Left lung (tissue), 14 donors: Measurements from ENCODE around the gene SCUBE1. TPM values are rescaled to one million over a fixed set of nuclear protein-coding genes. Genes with fewer than 3 reads are reported as not detected.

Experiments used
- ATAC-seq: fragments of 200-7000 bp; cut with Tn5 transposase; one replicate; pipeline ENCODE4 v1.9.1; 2020; ENCODE audit warnings: moderate library complexity
- DNase-seq, 4 donors: peaks; one replicate each; pipeline ENCODE4 v3.0.0-alpha.2; 2013 to 2020
- H3K27ac ChIP-seq, 2 donors: fragments of 200-600 bp; sonication (generic) in 1 of 2; one replicate each; pipeline versions ENCODE4 v1.5.0 to v1.8.0; 2020 to 2021
- H3K27me3 ChIP-seq, 2 donors: fragments of 200-600 bp; sonication (generic) in 1 of 2; one replicate each; pipeline versions ENCODE4 v1.5.0 to v1.8.0; 2020 to 2021
- H3K36me3 ChIP-seq, 2 donors: fragments of 200-600 bp; sonication (generic) in 1 of 2; one replicate each; pipeline versions ENCODE4 v1.5.0 to v1.8.0; 2020 to 2021
- H3K4me1 ChIP-seq, 2 donors: fragments of 200-600 bp; one replicate each; pipeline ENCODE4 v1.8.0; 2021
- H3K4me3 ChIP-seq, 2 donors: fragments of 200-600 bp; sonication (generic) in 1 of 2; one replicate each; pipeline versions ENCODE4 v1.5.0 to v1.8.0; 2020 to 2021; ENCODE audit warnings: mild to moderate bottlenecking in 1 of 2
- H3K9me3 ChIP-seq, 2 donors: fragments of 200-600 bp; sonication (generic) in 1 of 2; one replicate each; pipeline versions ENCODE4 v1.5.0 to v1.8.0; 2020 to 2021
- CTCF ChIP-seq, 2 donors: fragments of 200-600 bp; sonication (generic) in 1 of 2; IDR thresholded peaks; one replicate each; pipeline versions ENCODE4 v1.5.0 to v1.8.0; 2021; ENCODE audit warnings: antibody characterized with exemption in 2 of 2
- intact Hi-C, 2 donors: fragments of 100-400 bp; cut with DNase I; formaldehyde crosslinking; loops; one replicate each; pipeline versions ENCODE4 v1.11.2 to v1.14.2; 2022
- long read RNA-seq, 12 donors: library from polyadenylated mRNA in 2 of 12; unstranded in 2 of 12; transcript quantifications; one replicate each; pipeline ENCODE4 v2.0.0 and lab custom pipeline, GENCODE V29; 2019 to 2026
- polyA plus RNA-seq, 6 donors: library from polyadenylated mRNA; unstranded; fragments of 120-200 nt; gene quantifications; one replicate each; pipeline ENCODE4 v1.2.1, GENCODE V29; 2013; ENCODE audit not compliant: insufficient read length in 6 of 6
- total RNA-seq, 2 donors: library from RNA; stranded (reverse); fragmentation: NEBNext Ultra II Directional; extraction: Animal tissue kit (Norgen Biotek cat#: 25700); gene quantifications; one replicate each; pipeline ENCODE4 v1.2.1, GENCODE V29; 2021
- donor health status: DM: no; HTN: yes; CAD: no.
- donor health status: DM: no; HTN: no; CAD: no.

The SCUBE1 gene
- 1 to 10 TPM; 4.6 to 5.0 TPM for total RNA-seq
- 1 to 10 TPM; 1.1 to 2.2 (median 1.6) TPM for polyA plus RNA-seq
- long read RNA-seq, donor 1: 0 reads
- long read RNA-seq, donor 2: 0 reads
- long read RNA-seq, donor 3: 0 reads
- long read RNA-seq, donor 4: 0 reads
- long read RNA-seq, donor 5: 0 reads
- long read RNA-seq, donor 6: 0 reads
- long read RNA-seq, donor 7: 0 reads
- long read RNA-seq, donor 8: 0 reads
- long read RNA-seq, donor 9: 0 reads
- long read RNA-seq, donor 10: 0 reads
- long read RNA-seq, donor 11: 0 reads
- long read RNA-seq, donor 12: 0 reads

GRCh38 chr22:43343262-43343669 lies at the start of gene SCUBE1:
Gene SCUBE1, minus strand, starts transcription at chr22:43343372. Its CDS starts 111 bp downstream, at chr22:43343261.
- no peaks in the 10 kb centered on the region for H3K9me3 ChIP-seq
- no peak within 1 kb of the TSS for H3K27ac ChIP-seq
- peak in 3 of 4 donors; percentile 52 to 88 (median 73) for DNase-seq
- intact Hi-C loops: loop anchor here in 1 of 2 donors (10.0 kb wide), 1 partner anchor 108 kb away; no protein-coding TSS in a partner anchor
- H3K27me3 ChIP-seq: peaks cover 30 to 64% of the 10 kb centered on the region in 2 donors
- TF ChIP-seq CTCF (IDR thresholded peaks at IDR 0.05): no peak
- peaks cover 0 to 44% of the 10 kb centered on the region in 2 donors for H3K4me1 ChIP-seq
- no peaks in the 10 kb centered on the region for H3K36me3 ChIP-seq
- peak within 1 kb of the TSS in 1 of 2 donors; percentile 36 for H3K4me3 ChIP-seq
- peak; percentile 94 for ATAC-seq

- no peaks in the 10 kb centered on the region for H3K4me1 ChIP-seq
- DNase-seq: no peak
- intact Hi-C loops: no loop called here
- ATAC-seq: no peak
- TF ChIP-seq CTCF (IDR thresholded peaks at IDR 0.05): no peak
- H3K36me3 ChIP-seq: no peaks in the 10 kb centered on the region
- H3K27ac ChIP-seq: no peak overlapping the region
- peaks cover 0 to 34% of the 10 kb centered on the region in 2 donors for H3K27me3 ChIP-seq
- no peak overlapping the region for H3K4me3 ChIP-seq
- H3K9me3 ChIP-seq: no peaks in the 10 kb centered on the region
These were observed 49.3 kb upstream of the SCUBE1 start for GRCh38 chr22:43392385-43392989.

GRCh38 chr22:43391306-43391705 lies 48.1 kb upstream of the SCUBE1 start:
- Histone ChIP-seq H3K27ac (no peak overlapping the region), H3K27me3 (peaks cover 0 to 34% of the 10 kb centered on the region in 2 donors), H3K4me3 (no peak overlapping the region), H3K36me3 (no peaks in the 10 kb centered on the region), H3K4me1 (no peaks in the 10 kb centered on the region), H3K9me3 (no peaks in the 10 kb centered on the region)
- intact Hi-C loops: no loop called here
- TF ChIP-seq CTCF (IDR thresholded peaks at IDR 0.05): no peak
- no peak for DNase-seq
- no peak for ATAC-seq

GRCh38 chr22:43390872-43391271 lies 47.7 kb upstream of the SCUBE1 start:
- DNase-seq (no peak), ATAC-seq (no peak)
- intact Hi-C loops: no loop called here
- H3K4me1 ChIP-seq: peaks cover 0 to 2% of the 10 kb centered on the region in 2 donors
- H3K9me3 ChIP-seq: no peaks in the 10 kb centered on the region
- no peaks in the 10 kb centered on the region for H3K36me3 ChIP-seq
- H3K4me3 ChIP-seq: no peak overlapping the region
- H3K27me3 ChIP-seq: peaks cover 0 to 38% of the 10 kb centered on the region in 2 donors
- H3K27ac ChIP-seq: no peak overlapping the region
- TF ChIP-seq CTCF (IDR thresholded peaks at IDR 0.05): no peak

GRCh38 chr22:43390166-43390565 lies 47.0 kb upstream of the SCUBE1 start:
- no peak overlapping the region for H3K4me3 ChIP-seq
- H3K27ac ChIP-seq: no peak overlapping the region
- H3K9me3 ChIP-seq: no peaks in the 10 kb centered on the region
- no peak for ATAC-seq
- DNase-seq: no peak
- intact Hi-C loops: no loop called here
- H3K36me3 ChIP-seq: no peaks in the 10 kb centered on the region
- H3K4me1 ChIP-seq: peaks cover 0 to 7% of the 10 kb centered on the region in 2 donors
- H3K27me3 ChIP-seq: peaks cover 0 to 38% of the 10 kb centered on the region in 2 donors
- no peak for TF ChIP-seq CTCF (IDR thresholded peaks at IDR 0.05)
